Panc1 (cell line): Measurements from ENCODE around the gene GBP4. TPM values are rescaled to one million over a fixed set of nuclear protein-coding genes. Genes with fewer than 3 reads are reported as not detected.

Source experiments
- ATAC-seq: fragments of 200-7000 bp; cut with Tn5 transposase; 2 replicates; pipeline ENCODE4 v1.9.1; 2020; ENCODE audit warnings: mild to moderate bottlenecking, moderate library complexity
- BruUV-seq: library from RNA; stranded (reverse); fragments of 400-500 nt; replicated peaks from 2 replicates; lab custom pipeline; 2021; lab: Mats Ljungman, UMichigan
- CTCF ChIA-PET: fragments of 300-600 bp; sonication (Branson Sonifier 250); formaldehyde crosslinking; loops from one replicate; lab custom pipeline; 2022; ENCODE audit warnings: antibody characterized with exemption; lab: Charles Lee
- POLR2A ChIA-PET: fragments of 300-600 bp; sonication (Branson Sonifier 250); formaldehyde crosslinking; loops from one replicate; lab custom pipeline; 2022; ENCODE audit warnings: antibody characterized with exemption; lab: Charles Lee
- DNase-seq: peaks from one replicate; pipeline ENCODE4 v3.0.0-alpha.2; 2010; ENCODE audit warnings: low read depth, low spot score
- H3K27ac ChIP-seq: 2 replicates; pipeline ENCODE4 v1.5.1; 2011; ENCODE audit warnings: mild to moderate bottlenecking, low read length, inconsistent platforms
- H3K27me3 ChIP-seq: fragments of 200-500 bp; sonication (Bioruptor generic); 2 replicates; pipeline ENCODE4 v1.6.0; 2014; ENCODE audit warnings: low read length, inconsistent platforms; ENCODE audit not compliant: control insufficient read depth, insufficient read depth
- H3K36me3 ChIP-seq: fragments of 200-500 bp; sonication (Bioruptor generic); 2 replicates; pipeline ENCODE4 v1.5.1; 2014; ENCODE audit warnings: inconsistent platforms, mild to moderate bottlenecking, low read length, moderate library complexity; ENCODE audit not compliant: control insufficient read depth, insufficient read depth
- H3K4me1 ChIP-seq: 2 replicates; pipeline ENCODE4 v1.5.1; 2011; ENCODE audit warnings: inconsistent platforms, mild to moderate bottlenecking, low read length, moderate library complexity; ENCODE audit not compliant: control insufficient read depth, insufficient read depth
- H3K4me3 ChIP-seq, 2 experiments: 2 replicates each; pipeline ENCODE4 v1.5.1; 2011 to 2012; ENCODE audit warnings: low read depth in 2 of 2, low read length in 2 of 2, mild to moderate bottlenecking in 2 of 2, inconsistent platforms in 1 of 2, moderate library complexity in 1 of 2
- H3K9me3 ChIP-seq: fragments of 200-500 bp; sonication (Bioruptor generic); 2 replicates; pipeline ENCODE4 v1.5.1; 2014; ENCODE audit warnings: low read depth, mild to moderate bottlenecking, inconsistent platforms, low read length, moderate library complexity; ENCODE audit not compliant: control insufficient read depth, insufficient read depth
- CTCF ChIP-seq: fragments of 450-650 bp; IDR thresholded peaks from 2 replicates; pipeline ENCODE4 v1.5.1; 2017; ENCODE audit warnings: mild to moderate bottlenecking
- POLR2AphosphoS5 ChIP-seq: IDR thresholded peaks from 2 replicates; pipeline ENCODE4 v1.6.1; 2012; ENCODE audit warnings: mild to moderate bottlenecking, low read depth, low read length, moderate library complexity
- REST ChIP-seq, 2 experiments: IDR thresholded peaks; 2 replicates each; pipeline ENCODE4 v1.6.1; 2011 to 2012; ENCODE audit warnings: low read depth in 2 of 2, control low read depth in 1 of 2, low read length in 1 of 2, mild to moderate bottlenecking in 1 of 2, moderate library complexity in 1 of 2; ENCODE audit not compliant: insufficient read depth in 1 of 2
- SIN3A ChIP-seq: IDR thresholded peaks from 2 replicates; pipeline ENCODE4 v1.6.1; 2012; ENCODE audit warnings: low read depth, mild to moderate bottlenecking, low read length, moderate library complexity, borderline replicate concordance; ENCODE audit not compliant: insufficient read depth
- TCF7L2 ChIP-seq: IDR thresholded peaks from 2 replicates; pipeline ENCODE4 v1.6.1; 2011; ENCODE audit warnings: mild to moderate bottlenecking, low read depth, low read length, inconsistent platforms
- in situ Hi-C: cut with HindIII; loops from 2 replicates; pipeline ENCODE4 v1.10.0; 2016; ENCODE audit warnings: low sequenced_read_pairs, low pct_unique_long_range_greater_than_20kb
- intact Hi-C: fragments of 100-400 bp; cut with micrococcal nuclease; formaldehyde crosslinking; loops from one replicate; pipeline ENCODE4 v1.10.0; 2022; ENCODE audit not compliant: unreplicated experiment
- total RNA-seq: library from RNA; stranded (reverse); gene quantifications from one replicate; pipeline ENCODE4 v1.2.1, GENCODE V29; 2021; ENCODE audit not compliant: unreplicated experiment

GBP4 gene
- total RNA-seq, 1 experiment from 2014 or later = 3.3 TPM

- in situ Hi-C loops (no loop called here), intact Hi-C loops (no loop called here)
- POLR2A ChIA-PET = no interaction called here
- Histone ChIP-seq H3K9me3 (no peaks in the 10 kb centered on the region), H3K27ac (no peak overlapping the region), H3K4me3 (no peak overlapping the region), H3K27me3 (no peaks in the 10 kb centered on the region), H3K4me1 (no peaks in the 10 kb centered on the region), H3K36me3 (no peaks in the 10 kb centered on the region)
- BruUV-seq = no TSS peak
- TF ChIP-seq SIN3A (no peak), POLR2AphosphoS5 (no peak), CTCF (no peak)
- DNase-seq (no peak), ATAC-seq (no peak)
- CTCF ChIA-PET = no interaction called here
Measured at GRCh38 chr1:89172468-89173143, 26.1 kb downstream of the GBP4 start.

- Histone ChIP-seq H3K9me3 (no peaks in the 10 kb centered on the region), H3K27me3 (no peaks in the 10 kb centered on the region), H3K36me3 (no peaks in the 10 kb centered on the region), H3K4me1 (no peaks in the 10 kb centered on the region), H3K27ac (no peak overlapping the region), H3K4me3 (no peak overlapping the region)
- no peak for TF ChIP-seq CTCF
- TF ChIP-seq REST (IDR thresholded peaks at IDR 0.05; ENCODE audit: insufficient read depth in 1 of 2, low read depth in 2 of 2, low read length in 1 of 2) = no peak
- no peak for TF ChIP-seq SIN3A
- no peak for TF ChIP-seq POLR2AphosphoS5
- no peak for TF ChIP-seq TCF7L2
- ChIA-PET CTCF (no interaction called here), POLR2A (no interaction called here)
- intact Hi-C loops (no loop called here), in situ Hi-C loops (no loop called here)
- ATAC-seq (no peak), DNase-seq (no peak)
- BruUV-seq = no TSS peak
Measured at GRCh38 chr1:89171067-89171438, 27.7 kb downstream of the GBP4 start.
